GM23338 (cell line): ENCODE data around the gene LDHA. TPM values are rescaled to one million over a fixed set of nuclear protein-coding genes. Genes with fewer than 3 reads are reported as not detected.

Experiments used
- ATAC-seq: fragments of 200-7000 bp; cut with Tn5 transposase; 3 replicates; pipeline ENCODE4 v1.9.1; 2020
- DNase-seq: peaks from one replicate; pipeline ENCODE4 v3.0.0-alpha.2; 2015; ENCODE audit warnings: low spot score
- H2AFZ ChIP-seq: fragments of 200-600 bp; sonication (generic); 2 replicates; pipeline ENCODE4 v1.8.0; 2016; ENCODE audit warnings: antibody characterized with exemption, mild to moderate bottlenecking, moderate library complexity
- H3F3A ChIP-seq: fragments of 200-600 bp; sonication (generic); replicated peaks from 2 replicates; pipeline ENCODE4 v1.8.0; 2017; ENCODE audit warnings: antibody characterized with exemption, mixed run types, low read depth
- H3K27ac ChIP-seq: fragments of 200-600 bp; sonication (generic); 2 replicates; pipeline ENCODE4 v1.6.1; 2016; ENCODE audit warnings: low read depth
- H3K27me3 ChIP-seq: fragments of 200-600 bp; sonication (generic); 2 replicates; pipeline ENCODE4 v1.8.0; 2016; ENCODE audit warnings: mild to moderate bottlenecking, mixed run types, moderate library complexity; ENCODE audit not compliant: insufficient read depth
- H3K36me3 ChIP-seq: fragments of 200-600 bp; sonication (generic); 2 replicates; pipeline ENCODE4 v1.8.0; 2016; ENCODE audit warnings: mild to moderate bottlenecking; ENCODE audit not compliant: insufficient read depth
- H3K4me1 ChIP-seq: fragments of 200-600 bp; sonication (generic); 2 replicates; pipeline ENCODE4 v1.8.0; 2016; ENCODE audit warnings: mild to moderate bottlenecking, moderate library complexity; ENCODE audit not compliant: insufficient read depth
- H3K4me2 ChIP-seq: fragments of 200-600 bp; sonication (generic); 2 replicates; pipeline ENCODE4 v1.7.1; 2017; ENCODE audit warnings: mixed run types
- H3K4me3 ChIP-seq: fragments of 200-600 bp; sonication (generic); 2 replicates; pipeline ENCODE4 v1.6.1; 2016; ENCODE audit warnings: mixed run types
- H3K79me2 ChIP-seq: fragments of 200-600 bp; sonication (generic); replicated peaks from 2 replicates; pipeline ENCODE4 v1.8.0; 2017; ENCODE audit warnings: mild to moderate bottlenecking; ENCODE audit not compliant: insufficient read depth
- H3K9me2 ChIP-seq: fragments of 200-600 bp; sonication (generic); 2 replicates; pipeline ENCODE4 v1.8.0; 2017; ENCODE audit not compliant: insufficient read depth
- H4K20me1 ChIP-seq: fragments of 200-600 bp; sonication (generic); replicated peaks from 2 replicates; pipeline ENCODE4 v1.8.0; 2017; ENCODE audit warnings: mild to moderate bottlenecking; ENCODE audit not compliant: insufficient read depth
- H3K27ac Mint-ChIP-seq: 2 replicates; pipeline ENCODE4 v1.8.0; 2020; ENCODE audit warnings: inconsistent platforms, mild to moderate bottlenecking, moderate library complexity, mixed read lengths
- H3K27me3 Mint-ChIP-seq: 3 replicates; pipeline ENCODE4 v1.8.0; 2022; ENCODE audit warnings: low read depth, mild to moderate bottlenecking, moderate library complexity, mixed read lengths, inconsistent platforms; ENCODE audit not compliant: insufficient read depth, poor library complexity
- H3K36me3 Mint-ChIP-seq: 3 replicates; pipeline ENCODE4 v1.8.0; 2021; ENCODE audit warnings: low read depth, mild to moderate bottlenecking, inconsistent platforms, moderate library complexity, mixed read lengths
- H3K4me1 Mint-ChIP-seq: 3 replicates; pipeline ENCODE4 v1.8.0; 2020; ENCODE audit warnings: mild to moderate bottlenecking, inconsistent platforms, mixed read lengths
- H3K4me3 Mint-ChIP-seq: 3 replicates; pipeline ENCODE4 v1.8.0; 2021; ENCODE audit warnings: moderate library complexity, mild to moderate bottlenecking, inconsistent platforms, mixed read lengths
- H3K9me3 Mint-ChIP-seq: 3 replicates; pipeline ENCODE4 v1.8.0; 2020; ENCODE audit warnings: moderate library complexity, mild to moderate bottlenecking, inconsistent platforms, mixed read lengths
- ETS1 ChIP-seq: IDR thresholded peaks from 2 replicates; pipeline ENCODE4 v1.6.1; 2016; ENCODE audit warnings: antibody characterized with exemption
- EZH2 ChIP-seq: fragments of 200-600 bp; sonication (generic); IDR thresholded peaks from one replicate; pipeline ENCODE4 v1.8.0; 2017; ENCODE audit warnings: antibody characterized with exemption, mild to moderate bottlenecking, low read depth; ENCODE audit not compliant: unreplicated experiment
- EZH2phosphoT487 ChIP-seq: fragments of 200-600 bp; sonication (generic); IDR thresholded peaks from one replicate; pipeline ENCODE4 v1.8.1; 2018; ENCODE audit warnings: antibody characterized with exemption; ENCODE audit not compliant: unreplicated experiment
- POLR2AphosphoS5 ChIP-seq: IDR thresholded peaks from 2 replicates; pipeline ENCODE4 v1.6.1; 2016; ENCODE audit warnings: antibody characterized with exemption, low read depth
- STAT1 ChIP-seq: IDR thresholded peaks from one replicate; pipeline ENCODE4 v1.6.1; 2016; ENCODE audit warnings: antibody characterized with exemption; ENCODE audit not compliant: unreplicated experiment
- ZNF331 ChIP-seq: fragments of 250-450 bp; sonication (Bioruptor Pico); IDR thresholded peaks from 2 replicates; pipeline ENCODE4 v1.5.0; 2020; ENCODE audit warnings: low read depth, mild to moderate bottlenecking, moderate library complexity
- ZNF462 ChIP-seq: fragments of 250-450 bp; sonication (Bioruptor Pico); IDR thresholded peaks from 2 replicates; pipeline ENCODE4 v1.5.0; 2020; ENCODE audit warnings: mild to moderate bottlenecking, moderate library complexity
- polyA plus RNA-seq: library from polyadenylated mRNA; unstranded; fragments of >200 nt; fragmentation: Nextera tagmentation; extraction: Ambion mirVana; gene quantifications from 2 replicates; pipeline ENCODE4 v1.2.1, GENCODE V29; 2016
- total RNA-seq: library from RNA; depleted of rRNA; stranded (reverse); fragments of >200 nt; shearing (Covaris generic); gene quantifications from 2 replicates; pipeline ENCODE4 v1.2.3, GENCODE V29; 2014

LDHA gene
- total and polyA plus RNA-seq, 2 experiments from 2014 or later = 432 to 467 TPM

GRCh38 chr11:18352581-18352980, 41.8 kb upstream of the LDHA start (continued):
- TF ChIP-seq ZNF462 (CRISPR knock-in tag) = no peak
- TF ChIP-seq POLR2AphosphoS5 = no peak

GRCh38 chr11:18358646-18359045, 35.7 kb upstream of the LDHA start:
- Mint-ChIP-seq H3K36me3 (peaks cover 39% of the 10 kb centered on the region), H3K9me3 (no peaks in the 10 kb centered on the region), H3K4me1 (no peaks in the 10 kb centered on the region), H3K27me3 (no peaks in the 10 kb centered on the region), H3K27ac (no peak overlapping the region), H3K4me3 (no peak overlapping the region)
- Histone ChIP-seq H3K27me3 (no peaks in the 10 kb centered on the region), H4K20me1 (0 out of 2 replicates have a peak, but pooled peaks cover 3% of the 10 kb centered on the region), H3K27ac (no peak overlapping the region), H3K4me3 (no peak overlapping the region), H3K36me3 (peaks cover 36% of the 10 kb centered on the region), H3F3A (no peaks in the 10 kb centered on the region), H3K79me2 (no peaks in the 10 kb centered on the region), H3K4me1 (no peaks in the 10 kb centered on the region), H3K4me2 (no peak overlapping the region), H2AFZ (no peak overlapping the region), H3K9me2 (no peaks in the 10 kb centered on the region)
- ATAC-seq = no peak
- TF ChIP-seq ETS1 (no peak), ZNF331 (no peak), STAT1 (no peak), EZH2phosphoT487 (no peak), EZH2 (no peak)
- no peak for DNase-seq
